GM23248 (cell line): ENCODE measurements around the gene FOXE3. TPM values are rescaled to one million over a fixed set of nuclear protein-coding genes. Genes with fewer than 3 reads are reported as not detected.

ENCODE experiments used
- DNase-seq: peaks from one replicate; pipeline ENCODE4 v3.0.0-alpha.2; 2015
- H2AFZ ChIP-seq: fragments of 200-600 bp; sonication (generic); 2 replicates; pipeline ENCODE4 v1.6.1; 2016; ENCODE audit warnings: antibody characterized with exemption
- H3F3A ChIP-seq: fragments of 200-600 bp; sonication (generic); 2 replicates; pipeline ENCODE4 v1.6.1; 2016; ENCODE audit warnings: mild to moderate bottlenecking, antibody characterized with exemption, mixed run types; ENCODE audit not compliant: insufficient read depth
- H3K27ac ChIP-seq: fragments of 200-600 bp; sonication (generic); 2 replicates; pipeline ENCODE4 v1.5.1; 2016; ENCODE audit warnings: mild to moderate bottlenecking
- H3K27me3 ChIP-seq: fragments of 200-600 bp; sonication (generic); replicated peaks from 2 replicates; pipeline ENCODE4 v1.6.1; 2016; ENCODE audit warnings: mild to moderate bottlenecking; ENCODE audit not compliant: insufficient read depth
- H3K36me3 ChIP-seq: fragments of 200-600 bp; sonication (generic); 2 replicates; pipeline ENCODE4 v1.6.1; 2016; ENCODE audit warnings: low read depth, mild to moderate bottlenecking
- H3K4me1 ChIP-seq: fragments of 200-600 bp; sonication (generic); 2 replicates; pipeline ENCODE4 v1.6.1; 2016; ENCODE audit warnings: mild to moderate bottlenecking; ENCODE audit not compliant: insufficient read depth
- H3K4me2 ChIP-seq: fragments of 200-600 bp; sonication (generic); one replicate; pipeline ENCODE4 v1.6.1; 2016; ENCODE audit warnings: mild to moderate bottlenecking; ENCODE audit not compliant: unreplicated experiment
- H3K4me3 ChIP-seq: fragments of 200-600 bp; sonication (generic); 2 replicates; pipeline ENCODE4 v1.5.1; 2016; ENCODE audit warnings: mild to moderate bottlenecking
- H3K79me2 ChIP-seq: fragments of 200-600 bp; sonication (generic); 2 replicates; pipeline ENCODE4 v1.6.1; 2016; ENCODE audit warnings: mild to moderate bottlenecking; ENCODE audit not compliant: insufficient read depth
- H3K9ac ChIP-seq: fragments of 200-600 bp; sonication (generic); 2 replicates; pipeline ENCODE4 v1.6.1; 2016; ENCODE audit warnings: mild to moderate bottlenecking
- H3K9me2 ChIP-seq: fragments of 200-600 bp; sonication (generic); 2 replicates; pipeline ENCODE4 v1.6.1; 2016; ENCODE audit warnings: mixed run types, mild to moderate bottlenecking, moderate library complexity; ENCODE audit not compliant: insufficient read depth
- H3K9me3 ChIP-seq: fragments of 200-600 bp; sonication (generic); one replicate; pipeline ENCODE4 v1.6.1; 2017; ENCODE audit warnings: low read depth
- H4K20me1 ChIP-seq: fragments of 200-600 bp; sonication (generic); 2 replicates; pipeline ENCODE4 v1.6.0; 2016; ENCODE audit not compliant: insufficient read depth
- EZH2 ChIP-seq: fragments of 200-600 bp; sonication (generic); IDR thresholded peaks from 2 replicates; pipeline ENCODE4 v1.6.1; 2018; ENCODE audit warnings: antibody characterized with exemption, mild to moderate bottlenecking; ENCODE audit not compliant: insufficient read depth, poor library complexity, severe bottlenecking
- EZH2phosphoT487 ChIP-seq: fragments of 200-600 bp; sonication (generic); IDR thresholded peaks from 2 replicates; pipeline ENCODE4 v1.6.1; 2018; ENCODE audit warnings: antibody characterized with exemption, moderate library complexity, mild to moderate bottlenecking, low read depth; ENCODE audit not compliant: insufficient read depth
- WGBS, 2 experiments: methylation state at CpG; one replicate each; pipeline ENCODE4 v1.1.6; 2015 to 2017; ENCODE audit warnings: low lambda C conversion rate in 2 of 2, low coverage in 1 of 2; ENCODE audit errors: missing lambda C conversion rate in 2 of 2; 5-methylcytosine and 5-hydroxymethylcytosine counted together
- in situ Hi-C: fragments of 300-500 bp; cut with MboI; formaldehyde crosslinking; loops from 2 replicates; pipeline ENCODE4 v1.15.0; 2020
- polyA plus RNA-seq: library from polyadenylated mRNA; unstranded; fragments of >200 nt; fragmentation: Nextera tagmentation; extraction: Ambion mirVana; gene quantifications from 2 replicates; pipeline ENCODE4 v1.2.1, GENCODE V29; 2016
- total RNA-seq: library from RNA; depleted of rRNA; stranded (reverse); fragments of >200 nt; shearing (Covaris generic); gene quantifications from 2 replicates; pipeline ENCODE4 v1.2.3, GENCODE V29; 2014

Gene FOXE3
- total and polyA plus RNA-seq, 2 experiments from 2014 or later = not detected

- no peak overlapping the region for H2AFZ ChIP-seq
- no peak overlapping the region for H3K9ac ChIP-seq
- no peaks in the 10 kb centered on the region for H4K20me1 ChIP-seq
- no peaks in the 10 kb centered on the region for H3K9me2 ChIP-seq
- no peaks in the 10 kb centered on the region for H3K9me3 ChIP-seq
- no peak for DNase-seq
- WGBS, 2 experiments = 97% methylated on average over 5 of the region's 5 CpGs
- H3K79me2 ChIP-seq = no peaks in the 10 kb centered on the region
- peaks cover 26% of the 10 kb centered on the region for H3F3A ChIP-seq
- H3K36me3 ChIP-seq = peaks cover 7% of the 10 kb centered on the region; the same call in 1 of the 2 replicates
- no peaks in the 10 kb centered on the region for H3K4me1 ChIP-seq
- in situ Hi-C loops = no loop called here
- no peaks in the 10 kb centered on the region for H3K27me3 ChIP-seq
- H3K4me3 ChIP-seq = no peak overlapping the region
- H3K4me2 ChIP-seq = no peak overlapping the region
- H3K27ac ChIP-seq = no peak overlapping the region
- TF ChIP-seq EZH2phosphoT487 = no peak
- no peak for TF ChIP-seq EZH2
Measured at GRCh38 chr1:47386268-47386667, 29.8 kb upstream of the FOXE3 start.

- 6 to 8% methylated on average over 10 of the region's 10 CpGs for WGBS, 2 experiments
- H3K79me2 ChIP-seq = no peaks in the 10 kb centered on the region
- peak; percentile 42 for DNase-seq
- H3K9me3 ChIP-seq = no peaks in the 10 kb centered on the region
- no peak overlapping the region for H2AFZ ChIP-seq
- H3K9me2 ChIP-seq = no peaks in the 10 kb centered on the region
- in situ Hi-C loops = no loop called here
- no peak overlapping the region for H3K27ac ChIP-seq
- peaks cover 26% of the 10 kb centered on the region for H3F3A ChIP-seq
- no peaks in the 10 kb centered on the region for H4K20me1 ChIP-seq
- no peaks in the 10 kb centered on the region for H3K4me1 ChIP-seq
- no peak overlapping the region for H3K4me3 ChIP-seq
- no peaks in the 10 kb centered on the region for H3K27me3 ChIP-seq
- H3K9ac ChIP-seq = no peak overlapping the region
- no peak overlapping the region for H3K4me2 ChIP-seq
- TF ChIP-seq EZH2 = no peak
- TF ChIP-seq EZH2phosphoT487 = no peak
- no peaks in the 10 kb centered on the region for H3K36me3 ChIP-seq
Measured at GRCh38 chr1:47388030-47388890, 27.8 kb upstream of the FOXE3 start.

- DNase-seq = peak; percentile 81
- Histone ChIP-seq H3K4me2 (no peak overlapping the region), H3K9me3 (no peaks in the 10 kb centered on the region)
Measured at GRCh38 chr1:47388891-47389238, 27.2 kb upstream of the FOXE3 start.

GRCh38 chr1:47389731-47390130 is 26.4 kb upstream of the FOXE3 start:
- no peak overlapping the region for H3K4me2 ChIP-seq
- H3K36me3 ChIP-seq = no peaks in the 10 kb centered on the region
- no peaks in the 10 kb centered on the region for H3K9me3 ChIP-seq
- peaks cover 26% of the 10 kb centered on the region for H3F3A ChIP-seq
- H3K4me3 ChIP-seq = no peak overlapping the region
- H3K27ac ChIP-seq = no peak overlapping the region
- H3K79me2 ChIP-seq = no peaks in the 10 kb centered on the region
- no peak for DNase-seq
- H3K4me1 ChIP-seq = no peaks in the 10 kb centered on the region
- in situ Hi-C loops = no loop called here
- H4K20me1 ChIP-seq = no peaks in the 10 kb centered on the region
- WGBS, 2 experiments = 53% methylated on average over 2 of the region's 2 CpGs
- H3K27me3 ChIP-seq = no peaks in the 10 kb centered on the region
- no peak overlapping the region for H3K9ac ChIP-seq
- TF ChIP-seq EZH2phosphoT487 (no peak), EZH2 (no peak)
- no peak overlapping the region for H2AFZ ChIP-seq
- no peaks in the 10 kb centered on the region for H3K9me2 ChIP-seq

More at GRCh38 chr1:47388891-47389238, 27.2 kb upstream of the FOXE3 start:
- in situ Hi-C loops = no loop called here
- Histone ChIP-seq H2AFZ (no peak overlapping the region), H3K27me3 (no peaks in the 10 kb centered on the region), H3K9me2 (no peaks in the 10 kb centered on the region), H3K36me3 (no peaks in the 10 kb centered on the region), H3K79me2 (no peaks in the 10 kb centered on the region), H3K9ac (no peak overlapping the region), H3K27ac (no peak overlapping the region), H3K4me1 (no peaks in the 10 kb centered on the region), H4K20me1 (no peaks in the 10 kb centered on the region), H3K4me3 (no peak overlapping the region), H3F3A (peaks cover 26% of the 10 kb centered on the region)
- TF ChIP-seq EZH2phosphoT487 (no peak), EZH2 (no peak)
- WGBS, 2 experiments = 5 to 13% methylated on average over 3 of the region's 3 CpGs
